Upper lobe of left lung (tissue), 4 donors: ENCODE measurements around the gene TLR7.

Source experiments
- CTCF ChIP-seq, 6 experiments: fragments of 450-650 bp in 4 of 6; fragments of 200-600 bp in 2 of 6; sonication (generic) in 2 of 6; IDR thresholded peaks; one replicate each; pipeline ENCODE4 v1.5.1; 2016 to 2019; ENCODE audit warnings: antibody characterized with exemption in 6 of 6
- EP300 ChIP-seq, 4 donors: sonication (generic); formaldehyde crosslinking; IDR thresholded peaks; one replicate each; pipeline ENCODE4 v1.5.1; 2017; ENCODE audit warnings: antibody characterized with exemption in 4 of 4, control low read depth in 2 of 4
- POLR2A ChIP-seq, 4 donors: fragments of 450-650 bp; IDR thresholded peaks; one replicate each; pipeline ENCODE4 v1.5.1; 2016 to 2017; ENCODE audit warnings: antibody characterized with exemption in 4 of 4, mild to moderate bottlenecking in 2 of 4
- POLR2AphosphoS5 ChIP-seq, 2 donors: sonication (generic); formaldehyde crosslinking; IDR thresholded peaks; one replicate each; pipeline ENCODE4 v1.5.1; 2017; ENCODE audit warnings: antibody characterized with exemption in 2 of 2

GRCh38 chrX:12820737-12821136 is 46.1 kb upstream of the TLR7 start:
- TF ChIP-seq CTCF (IDR thresholded peaks at IDR 0.05) (no peak), POLR2A (IDR thresholded peaks at IDR 0.05) (no peak), EP300 (IDR thresholded peaks at IDR 0.05) (no peak), POLR2AphosphoS5 (IDR thresholded peaks at IDR 0.05) (no peak)
